Thoracic aorta (tissue), 2 donors: Measurements from ENCODE around the gene TNKS1BP1. TPM values are rescaled to one million over a fixed set of nuclear protein-coding genes. Genes with fewer than 3 reads are reported as not detected.

Source experiments
- ATAC-seq: fragments of 150-250 bp; one replicate; pipeline ENCODE4 v1.8.0; 2017; ENCODE audit warnings: low read depth; ENCODE audit not compliant: insufficient number of reproducible peaks, low FRiP score
- DNase-seq: peaks from one replicate; pipeline ENCODE4 v3.0.0-alpha.2; 2020; ENCODE audit warnings: low spot score
- H3K27ac ChIP-seq, 2 donors: fragments of 200-600 bp; sonication (generic); 1 replicate in 1 of 2; 2 replicates in 1 of 2; pipeline ENCODE4 v1.5.1; 2016; ENCODE audit warnings: mild to moderate bottlenecking in 2 of 2, moderate library complexity in 2 of 2
- H3K27me3 ChIP-seq: fragments of 200-600 bp; sonication (generic); replicated peaks from 2 replicates; pipeline ENCODE4 v1.6.0; 2016; ENCODE audit warnings: mild to moderate bottlenecking; ENCODE audit not compliant: insufficient read depth
- H3K36me3 ChIP-seq: fragments of 200-600 bp; sonication (generic); one replicate; pipeline ENCODE4 v1.5.1; 2016
- H3K4me1 ChIP-seq, 2 donors: fragments of 200-600 bp; sonication (generic); 1 replicate in 1 of 2; 2 replicates in 1 of 2; pipeline versions ENCODE4 v1.5.1 to v1.6.0; 2016; ENCODE audit warnings: low read depth in 2 of 2, mild to moderate bottlenecking in 1 of 2; ENCODE audit not compliant: control insufficient read depth in 1 of 2
- H3K4me3 ChIP-seq: fragments of 200-600 bp; sonication (generic); 2 replicates; pipeline ENCODE4 v1.5.1; 2016; ENCODE audit warnings: mild to moderate bottlenecking
- H3K9me3 ChIP-seq: fragments of 200-600 bp; sonication (generic); 2 replicates; pipeline ENCODE4 v1.5.1; 2016
- CTCF ChIP-seq: fragments of 200-600 bp; sonication (generic); IDR thresholded peaks from one replicate; pipeline ENCODE4 v1.5.1; 2019; ENCODE audit warnings: antibody characterized with exemption
- total RNA-seq, 2 donors: library from RNA; depleted of rRNA; stranded (reverse); fragments of >200 nt; gene quantifications; one replicate each; pipeline versions ENCODE4 v1.1.0 to v1.2.3, GENCODE V29; 2016

Gene TNKS1BP1
- total RNA-seq, 2 donors from 2014 or later, result 105 to 153 TPM

DNA sequence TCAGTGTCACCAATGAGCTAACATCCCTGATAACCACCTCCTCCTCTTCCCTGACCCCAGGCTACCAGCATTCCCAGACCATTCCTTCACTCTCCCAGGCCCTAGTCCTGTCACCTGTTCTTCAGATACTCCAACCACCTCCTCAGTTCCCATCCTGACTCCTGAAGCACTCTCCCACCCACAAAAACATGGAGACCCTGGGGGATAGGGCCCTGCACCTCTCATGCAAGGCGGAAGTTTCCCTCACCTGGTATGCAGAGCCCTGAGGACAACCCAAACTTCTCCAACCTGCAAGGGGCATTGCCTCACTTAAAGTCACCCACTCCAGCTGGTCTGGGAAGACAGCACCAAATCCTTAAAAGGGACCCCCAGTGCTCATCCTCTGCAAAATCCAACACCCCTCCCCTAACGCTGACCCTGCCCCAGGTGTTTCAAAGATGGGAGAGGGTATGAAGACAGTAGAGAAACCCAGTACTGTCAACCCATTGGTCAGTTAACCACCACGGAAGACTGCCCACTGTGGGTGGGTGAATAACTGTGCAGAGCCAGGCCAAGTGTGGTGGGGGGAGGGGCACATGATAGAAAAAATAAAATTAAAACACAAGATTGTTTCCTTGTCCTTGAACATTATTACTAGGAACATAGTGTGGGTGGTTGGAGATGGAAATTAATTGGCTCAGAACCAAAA lies 1.4 kb downstream of the TNKS1BP1 start:
- peaks cover 10 to 53% of the 10 kb centered on the region in 2 donors for H3K4me1 ChIP-seq
- H3K4me3 ChIP-seq, result peak overlapping the region; percentile 89
- peak overlapping the region; percentile 83 to 90 for H3K27ac ChIP-seq
- no peak for TF ChIP-seq CTCF
- H3K36me3 ChIP-seq, result peaks cover 15% of the 10 kb centered on the region
- ATAC-seq (no peak), DNase-seq (no peak)
- H3K9me3 ChIP-seq, result no peaks in the 10 kb centered on the region
- H3K27me3 ChIP-seq, result no peaks in the 10 kb centered on the region

GRCh38 chr11:57322256-57323166 lies 2.2 kb downstream of the TNKS1BP1 start:
- DNase-seq (peak; percentile 89), ATAC-seq (peak; percentile 87)
- peaks cover 13 to 61% of the 10 kb centered on the region in 2 donors for H3K4me1 ChIP-seq
- peak overlapping the region; percentile 89 for H3K4me3 ChIP-seq
- no peaks in the 10 kb centered on the region for H3K27me3 ChIP-seq
- H3K27ac ChIP-seq, result peak overlapping the region; percentile 83 to 90
- no peak for TF ChIP-seq CTCF
- peaks cover 16% of the 10 kb centered on the region for H3K36me3 ChIP-seq
- no peaks in the 10 kb centered on the region for H3K9me3 ChIP-seq

- peaks cover 19% of the 10 kb centered on the region for H3K36me3 ChIP-seq
- H3K4me1 ChIP-seq, result peaks cover 13 to 68% of the 10 kb centered on the region in 2 donors
- TF ChIP-seq CTCF, result no peak
- H3K9me3 ChIP-seq, result no peaks in the 10 kb centered on the region
- ATAC-seq (no peak), DNase-seq (no peak)
- H3K4me3 ChIP-seq, result peak overlapping the region; percentile 89
- peak overlapping the region; percentile 83 to 90 for H3K27ac ChIP-seq
- no peaks in the 10 kb centered on the region for H3K27me3 ChIP-seq
Observed at GRCh38 chr11:57321388-57322255, 3.1 kb downstream of the TNKS1BP1 start.

- H3K27me3 ChIP-seq, result no peaks in the 10 kb centered on the region
- H3K4me3 ChIP-seq, result peak overlapping the region; percentile 89
- H3K4me1 ChIP-seq, result peaks cover 8 to 71% of the 10 kb centered on the region in 2 donors
- TF ChIP-seq CTCF, result no peak
- no peak for ATAC-seq
- H3K27ac ChIP-seq, result peak overlapping the region; percentile 83 to 90
- no peak for DNase-seq
- H3K36me3 ChIP-seq, result peaks cover 26% of the 10 kb centered on the region
- no peaks in the 10 kb centered on the region for H3K9me3 ChIP-seq
Observed at GRCh38 chr11:57320719-57321387, 3.9 kb downstream of the TNKS1BP1 start.
